MM.1S (cell line): ENCODE measurements around the gene GPER1.

ENCODE experiments used
- DNase-seq: peaks from one replicate; pipeline ENCODE4 v3.0.0-alpha.2; 2015
- H2AFZ ChIP-seq: fragments of 300-600 bp; sonication (generic); 2 replicates; pipeline ENCODE4 v1.6.0; 2016; ENCODE audit warnings: antibody characterized with exemption, low read length
- H3F3A ChIP-seq: fragments of 300-600 bp; sonication (generic); 2 replicates; pipeline ENCODE4 v1.6.1; 2016; ENCODE audit warnings: mild to moderate bottlenecking, antibody characterized with exemption, low read length, moderate library complexity, mixed read lengths; ENCODE audit not compliant: insufficient read depth
- H3K27ac ChIP-seq: fragments of 300-600 bp; sonication (generic); 2 replicates; pipeline ENCODE4 v1.5.1; 2016; ENCODE audit warnings: mild to moderate bottlenecking, low read length
- H3K27me3 ChIP-seq: fragments of 300-600 bp; sonication (generic); replicated peaks from 2 replicates; pipeline ENCODE4 v1.6.0; 2016; ENCODE audit warnings: low read length; ENCODE audit not compliant: insufficient read depth
- H3K36me3 ChIP-seq: fragments of 300-600 bp; sonication (generic); replicated peaks from 2 replicates; pipeline ENCODE4 v1.6.1; 2016; ENCODE audit warnings: mild to moderate bottlenecking, low read length, mixed read lengths; ENCODE audit not compliant: insufficient read depth
- H3K4me1 ChIP-seq: fragments of 300-600 bp; sonication (generic); 2 replicates; pipeline ENCODE4 v1.6.1; 2016; ENCODE audit warnings: low read length, mixed read lengths
- H3K4me2 ChIP-seq: fragments of 300-600 bp; sonication (generic); 2 replicates; pipeline ENCODE4 v1.6.0; 2016; ENCODE audit warnings: low read depth, low read length
- H3K4me3 ChIP-seq: fragments of 300-600 bp; sonication (generic); 2 replicates; pipeline ENCODE4 v1.5.1; 2016; ENCODE audit warnings: low read length, mixed read lengths
- H3K79me2 ChIP-seq: fragments of 300-600 bp; sonication (generic); 2 replicates; pipeline ENCODE4 v1.6.1; 2016; ENCODE audit warnings: mixed run types, low read length, mixed read lengths
- H3K9ac ChIP-seq: fragments of 300-600 bp; sonication (generic); 2 replicates; pipeline ENCODE4 v1.6.1; 2016; ENCODE audit warnings: low read length, mixed read lengths
- H3K9me2 ChIP-seq: fragments of 300-600 bp; sonication (generic); replicated peaks from 2 replicates; pipeline ENCODE4 v1.6.1; 2016; ENCODE audit warnings: mild to moderate bottlenecking, low read length, mixed read lengths; ENCODE audit not compliant: insufficient read depth
- H3K9me3 ChIP-seq: fragments of 300-600 bp; sonication (generic); replicated peaks from 2 replicates; pipeline ENCODE4 v1.6.1; 2016; ENCODE audit warnings: mild to moderate bottlenecking, low read length, mixed read lengths; ENCODE audit not compliant: insufficient read depth
- H4K20me1 ChIP-seq: fragments of 300-600 bp; sonication (generic); 2 replicates; pipeline ENCODE4 v1.6.1; 2016; ENCODE audit warnings: mild to moderate bottlenecking, low read length, moderate library complexity, mixed read lengths; ENCODE audit not compliant: insufficient read depth
- CTCF ChIP-seq: fragments of 300-600 bp; sonication (generic); IDR thresholded peaks from 2 replicates; pipeline ENCODE4 v1.5.1; 2016; ENCODE audit warnings: antibody characterized with exemption, low read length, mixed read lengths
- EZH2 ChIP-seq: fragments of 300-600 bp; sonication (generic); optimal IDR thresholded peaks from 2 replicates; pipeline ENCODE3; 2017; ENCODE audit warnings: low read depth, mild to moderate bottlenecking, antibody characterized with exemption, low read length, mixed read lengths
- EZH2phosphoT487 ChIP-seq: fragments of 300-600 bp; sonication (generic); IDR thresholded peaks from 2 replicates; pipeline ENCODE4 v1.6.1; 2018; ENCODE audit warnings: antibody characterized with exemption, low read length

Gene GPER1

GRCh38 chr7:1078985-1079384 lies 8.9 kb upstream of the GPER1 start:
- no peaks in the 10 kb centered on the region for H3K9me3 ChIP-seq
- TF ChIP-seq CTCF (no peak), EZH2 (no peak), EZH2phosphoT487 (no peak)
- H3K4me3 ChIP-seq, result no peak overlapping the region
- no peak overlapping the region for H3K9ac ChIP-seq
- H3K27me3 ChIP-seq, result no peaks in the 10 kb centered on the region
- no peaks in the 10 kb centered on the region for H3K9me2 ChIP-seq
- no peak overlapping the region for H3K4me2 ChIP-seq
- no peaks in the 10 kb centered on the region for H3K79me2 ChIP-seq
- no peak overlapping the region for H3K27ac ChIP-seq
- H4K20me1 ChIP-seq, result no peaks in the 10 kb centered on the region
- H3F3A ChIP-seq, result no peaks in the 10 kb centered on the region
- DNase-seq, result no peak
- H3K36me3 ChIP-seq, result no peaks in the 10 kb centered on the region
- H2AFZ ChIP-seq, result no peak overlapping the region
- no peaks in the 10 kb centered on the region for H3K4me1 ChIP-seq

GRCh38 chr7:1079546-1079945 lies 8.4 kb upstream of the GPER1 start:
- H3K9me3 ChIP-seq, result no peaks in the 10 kb centered on the region
- no peak overlapping the region for H2AFZ ChIP-seq
- H3K9me2 ChIP-seq, result no peaks in the 10 kb centered on the region
- no peak overlapping the region for H3K4me3 ChIP-seq
- DNase-seq, result no peak
- no peaks in the 10 kb centered on the region for H3K36me3 ChIP-seq
- H3K79me2 ChIP-seq, result no peaks in the 10 kb centered on the region
- H3K4me2 ChIP-seq, result no peak overlapping the region
- H3F3A ChIP-seq, result no peaks in the 10 kb centered on the region
- H3K9ac ChIP-seq, result no peak overlapping the region
- H3K27me3 ChIP-seq, result no peaks in the 10 kb centered on the region
- no peaks in the 10 kb centered on the region for H4K20me1 ChIP-seq
- H3K27ac ChIP-seq, result no peak overlapping the region
- no peaks in the 10 kb centered on the region for H3K4me1 ChIP-seq
- TF ChIP-seq EZH2 (no peak), CTCF (no peak), EZH2phosphoT487 (no peak)

GRCh38 chr7:1080252-1080920 lies 7.5 kb upstream of the GPER1 start:
- no peak overlapping the region for H3K27ac ChIP-seq
- H3K4me3 ChIP-seq, result no peak overlapping the region
- no peaks in the 10 kb centered on the region for H3K9me2 ChIP-seq
- H3K36me3 ChIP-seq, result no peaks in the 10 kb centered on the region
- H3K4me1 ChIP-seq, result no peaks in the 10 kb centered on the region
- no peak overlapping the region for H3K9ac ChIP-seq
- H3K4me2 ChIP-seq, result no peak overlapping the region
- DNase-seq, result no peak
- H3F3A ChIP-seq, result no peaks in the 10 kb centered on the region
- H3K27me3 ChIP-seq, result no peaks in the 10 kb centered on the region
- no peaks in the 10 kb centered on the region for H4K20me1 ChIP-seq
- no peaks in the 10 kb centered on the region for H3K79me2 ChIP-seq
- TF ChIP-seq EZH2, result no peak
- no peak for TF ChIP-seq EZH2phosphoT487
- H3K9me3 ChIP-seq, result no peaks in the 10 kb centered on the region
- no peak overlapping the region for H2AFZ ChIP-seq

GRCh38 chr7:1080921-1081255 lies 7.0 kb upstream of the GPER1 start:
- Histone ChIP-seq H3K27me3 (no peaks in the 10 kb centered on the region), H3K4me3 (no peak overlapping the region), H3K27ac (no peak overlapping the region), H2AFZ (no peak overlapping the region), H3K79me2 (no peaks in the 10 kb centered on the region), H3K9me2 (no peaks in the 10 kb centered on the region), H3K9ac (no peak overlapping the region), H3K36me3 (no peaks in the 10 kb centered on the region), H4K20me1 (no peaks in the 10 kb centered on the region), H3K4me2 (no peak overlapping the region), H3K4me1 (no peaks in the 10 kb centered on the region), H3K9me3 (no peaks in the 10 kb centered on the region), H3F3A (no peaks in the 10 kb centered on the region)
- DNase-seq, result no peak
- TF ChIP-seq EZH2phosphoT487 (no peak), CTCF (no peak), EZH2 (no peak)
